ENCODE results near the gene THOP1. TPM values are rescaled to one million over a fixed set of nuclear protein-coding genes. Genes with fewer than 3 reads are reported as not detected.

THOP1 gene
- total and polyA plus RNA-seq, 12 donors: 23.1 to 138 (median 46.2) TPM

DNA sequence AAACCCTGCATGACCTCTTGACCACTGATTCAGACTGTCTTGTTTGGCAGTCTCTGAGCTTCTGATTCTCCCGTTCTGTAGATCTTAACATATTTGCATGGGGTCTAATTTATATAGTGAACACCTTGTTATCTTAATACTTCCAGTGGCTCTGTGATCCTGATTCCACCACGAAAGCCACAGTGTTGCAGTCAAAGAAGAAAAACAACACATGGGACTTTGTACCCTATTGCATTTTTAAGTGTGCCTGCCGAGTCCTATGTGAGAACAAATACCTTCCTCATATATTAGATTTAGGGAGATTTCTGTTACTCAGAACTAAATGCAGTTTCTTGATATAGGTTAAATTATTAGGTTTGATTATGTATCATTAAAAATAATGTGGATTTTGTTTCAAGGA, 69.5 kb downstream of the THOP1 start:
- Histone ChIP-seq H3K4me1 (replicated peaks in 1 of 2) (no peaks in the 10 kb centered on the region), H3K27ac (no peak overlapping the region), H3K27me3 (no peaks in the 10 kb centered on the region), H3K9me3 (replicated peaks in 1 of 3) (peaks cover 0 to 53% (median 8%) of the 10 kb centered on the region in 3 donors), H3K36me3 (replicated peaks in 1 of 2) (peaks cover 0 to 29% of the 10 kb centered on the region in 2 donors), H3K4me3 (no peak overlapping the region)
- 97 to 98% (median 98%) methylated on average over 3 of the region's 3 CpGs for WGBS, 4 donors
- no peak for TF ChIP-seq POLR2A (IDR thresholded peaks at IDR 0.05)
- TF ChIP-seq, protein P1, sequence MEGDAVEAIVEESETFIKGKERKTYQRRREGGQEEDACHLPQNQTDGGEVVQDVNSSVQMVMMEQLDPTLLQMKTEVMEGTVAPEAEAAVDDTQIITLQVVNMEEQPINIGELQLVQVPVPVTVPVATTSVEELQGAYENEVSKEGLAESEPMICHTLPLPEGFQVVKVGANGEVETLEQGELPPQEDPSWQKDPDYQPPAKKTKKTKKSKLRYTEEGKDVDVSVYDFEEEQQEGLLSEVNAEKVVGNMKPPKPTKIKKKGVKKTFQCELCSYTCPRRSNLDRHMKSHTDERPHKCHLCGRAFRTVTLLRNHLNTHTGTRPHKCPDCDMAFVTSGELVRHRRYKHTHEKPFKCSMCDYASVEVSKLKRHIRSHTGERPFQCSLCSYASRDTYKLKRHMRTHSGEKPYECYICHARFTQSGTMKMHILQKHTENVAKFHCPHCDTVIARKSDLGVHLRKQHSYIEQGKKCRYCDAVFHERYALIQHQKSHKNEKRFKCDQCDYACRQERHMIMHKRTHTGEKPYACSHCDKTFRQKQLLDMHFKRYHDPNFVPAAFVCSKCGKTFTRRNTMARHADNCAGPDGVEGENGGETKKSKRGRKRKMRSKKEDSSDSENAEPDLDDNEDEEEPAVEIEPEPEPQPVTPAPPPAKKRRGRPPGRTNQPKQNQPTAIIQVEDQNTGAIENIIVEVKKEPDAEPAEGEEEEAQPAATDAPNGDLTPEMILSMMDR (IDR thresholded peaks at IDR 0.05): no peak
- no peak for DNase-seq
- intact Hi-C loops (cut with DNase I): no loop called here

GRCh38 chr19:2856457-2857050, 71.3 kb downstream of the THOP1 start:
- WGBS, 4 donors: 90 to 97% (median 93%) methylated on average over 5 of the region's 5 CpGs
- intact Hi-C loops (cut with DNase I): no loop called here
- peaks cover 0 to 42% (median 8%) of the 10 kb centered on the region in 3 donors for H3K9me3 ChIP-seq (replicated peaks in 1 of 3)
- DNase-seq: no peak
- no peak overlapping the region for H3K27ac ChIP-seq
- H3K36me3 ChIP-seq (replicated peaks in 1 of 2): peaks cover 0 to 19% of the 10 kb centered on the region in 2 donors
- TF ChIP-seq, protein P1 (IDR thresholded peaks at IDR 0.05): no peak
- no peak for TF ChIP-seq POLR2A (IDR thresholded peaks at IDR 0.05)
- no peak overlapping the region for H3K4me3 ChIP-seq
- no peaks in the 10 kb centered on the region for H3K4me1 ChIP-seq (replicated peaks in 1 of 2)
- H3K27me3 ChIP-seq: no peaks in the 10 kb centered on the region

- H3K27me3 ChIP-seq: no peaks in the 10 kb centered on the region
- no peaks in the 10 kb centered on the region for H3K36me3 ChIP-seq (replicated peaks in 1 of 2)
- no peaks in the 10 kb centered on the region for H3K4me1 ChIP-seq (replicated peaks in 1 of 2)
- intact Hi-C loops (cut with DNase I): no loop called here
- 64 to 75% (median 73%) methylated on average over 24 to 27 of the region's 27 CpGs for WGBS, 4 donors
- no peak for DNase-seq
- no peak overlapping the region for H3K27ac ChIP-seq
- H3K9me3 ChIP-seq (replicated peaks in 1 of 3): peaks cover 0 to 18% (median 8%) of the 10 kb centered on the region in 3 donors
- H3K4me3 ChIP-seq: no peak overlapping the region
- TF ChIP-seq POLR2A (IDR thresholded peaks at IDR 0.05): no peak
- TF ChIP-seq, protein P1 (IDR thresholded peaks at IDR 0.05): no peak
Measured at GRCh38 chr19:2858864-2859263, 73.6 kb downstream of the THOP1 start.

GRCh38 chr19:2863816-2864215, 78.5 kb downstream of the THOP1 start:
- no peaks in the 10 kb centered on the region for H3K27me3 ChIP-seq
- no peak overlapping the region for H3K27ac ChIP-seq
- H3K4me3 ChIP-seq: no peak overlapping the region
- no peak for DNase-seq
- H3K36me3 ChIP-seq (replicated peaks in 1 of 2): no peaks in the 10 kb centered on the region
- intact Hi-C loops (cut with DNase I): no loop called here
- H3K4me1 ChIP-seq (replicated peaks in 1 of 2): no peaks in the 10 kb centered on the region
- WGBS, 4 donors: 53 to 70% (median 54%) methylated on average over 10 of the region's 10 CpGs
- TF ChIP-seq, protein P1 (IDR thresholded peaks at IDR 0.05): no peak
- TF ChIP-seq POLR2A (IDR thresholded peaks at IDR 0.05): no peak
- H3K9me3 ChIP-seq (replicated peaks in 1 of 3): no peaks in the 10 kb centered on the region

Other genes starting within 250 kb of the THOP1 start
- gene GNG7, start 82.8 kb upstream of the THOP1 start, total RNA-seq: 10 to 100 TPM in 5 of 9 donors, 1 to 10 TPM in 3, under 1 TPM in 1; 0.83 to 16.5 (median 10.1) TPM
- 1 to 10 TPM; 2.9 to 7.8 (median 5.1) TPM for gene GNG7, start 82.8 kb upstream of the THOP1 start, polyA plus RNA-seq
- 1 to 10 TPM in 6 of 9 donors, under 1 TPM in 3; 0.09 to 4.8 (median 1.9) TPM for gene DIRAS1, start 64.1 kb upstream of the THOP1 start, total RNA-seq
- 1 to 10 TPM; 1.4 to 2.3 (median 1.7) TPM for gene DIRAS1, start 64.1 kb upstream of the THOP1 start, polyA plus RNA-seq
- gene SLC39A3, start 45.5 kb upstream of the THOP1 start, total RNA-seq: 10 to 100 TPM; 25.1 to 75.8 (median 36.9) TPM
- 10 to 100 TPM; 39.4 to 72.2 (median 44.2) TPM for gene SLC39A3, start 45.5 kb upstream of the THOP1 start, polyA plus RNA-seq
- 10 to 100 TPM; 28.2 to 79.2 (median 54.2) TPM for gene SGTA, start 2.2 kb upstream of the THOP1 start, total RNA-seq
- 100 to 1,000 TPM in 1 of 3 donors, 10 to 100 TPM in 2; 30.3 to 104 (median 74.5) TPM for gene SGTA, start 2.2 kb upstream of the THOP1 start, polyA plus RNA-seq
- gene ZNF554, start 34.4 kb downstream of the THOP1 start, total RNA-seq: 1 to 10 TPM; 1.6 to 6.4 (median 4.3) TPM
- gene ZNF554, start 34.4 kb downstream of the THOP1 start, polyA plus RNA-seq: 1 to 10 TPM; 2.7 to 6.9 (median 3.3) TPM
- 1 to 10 TPM; 2.5 to 7.2 (median 6.0) TPM for gene ZNF555, start 56.0 kb downstream of the THOP1 start, total RNA-seq
- gene ZNF555, start 56.0 kb downstream of the THOP1 start, polyA plus RNA-seq: 1 to 10 TPM; 1.9 to 5.7 (median 3.0) TPM
- under 1 TPM in 6 of 9 donors, not detected in 3; 0.06 to 0.45 (median 0.13) TPM for gene ZNF556, start 81.8 kb downstream of the THOP1 start, total RNA-seq
- under 1 TPM; 0.03 to 0.18 (median 0.08) TPM for gene ZNF556, start 81.8 kb downstream of the THOP1 start, polyA plus RNA-seq
- 1 to 10 TPM; 2.6 to 5.7 (median 3.5) TPM for gene ZNF57, start 115.4 kb downstream of the THOP1 start, total RNA-seq
- gene ZNF57, start 115.4 kb downstream of the THOP1 start, polyA plus RNA-seq: 1 to 10 TPM; 2.7 to 3.9 (median 3.4) TPM
- gene ZNF77, start 159.5 kb downstream of the THOP1 start, total RNA-seq: 10 to 100 TPM in 1 of 9 donors, 1 to 10 TPM in 8; 1.1 to 10.6 (median 3.9) TPM
- 1 to 10 TPM; 2.9 to 3.2 (median 3.1) TPM for gene ZNF77, start 159.5 kb downstream of the THOP1 start, polyA plus RNA-seq
- gene TLE6, start 192.1 kb downstream of the THOP1 start, total RNA-seq: 1 to 10 TPM in 6 of 9 donors, under 1 TPM in 3; 0.48 to 3.2 (median 1.8) TPM
- 10 to 100 TPM in 1 of 3 donors, 1 to 10 TPM in 2; 1.2 to 13.9 (median 6.3) TPM for gene TLE6, start 192.1 kb downstream of the THOP1 start, polyA plus RNA-seq
- gene TLE2, start 243.8 kb downstream of the THOP1 start, total RNA-seq: 100 to 1,000 TPM in 1 of 9 donors, 10 to 100 TPM in 7, 1 to 10 TPM in 1; 4.0 to 104 (median 55.6) TPM
- gene TLE2, start 243.8 kb downstream of the THOP1 start, polyA plus RNA-seq: 100 to 1,000 TPM in 1 of 3 donors, 10 to 100 TPM in 1, 1 to 10 TPM in 1; 8.4 to 106 (median 70.3) TPM

Measured in adrenal gland (tissue), 12 donors.